HG03521 (cell line): ENCODE results near the gene KLK10.
"Not testable (repeated sequence)": the region's sequence is repeated elsewhere in the genome, so short reads cannot be mapped to it uniquely, and the experiment has no call there.

Experiments
- ATAC-seq: cut with Tn5 transposase; IDR thresholded peaks from one replicate; pipeline ENCODE4 v1.9.1; 2021; ENCODE audit warnings: mild to moderate bottlenecking, moderate library complexity; ENCODE audit not compliant: unreplicated experiment

KLK10 gene

DNA sequence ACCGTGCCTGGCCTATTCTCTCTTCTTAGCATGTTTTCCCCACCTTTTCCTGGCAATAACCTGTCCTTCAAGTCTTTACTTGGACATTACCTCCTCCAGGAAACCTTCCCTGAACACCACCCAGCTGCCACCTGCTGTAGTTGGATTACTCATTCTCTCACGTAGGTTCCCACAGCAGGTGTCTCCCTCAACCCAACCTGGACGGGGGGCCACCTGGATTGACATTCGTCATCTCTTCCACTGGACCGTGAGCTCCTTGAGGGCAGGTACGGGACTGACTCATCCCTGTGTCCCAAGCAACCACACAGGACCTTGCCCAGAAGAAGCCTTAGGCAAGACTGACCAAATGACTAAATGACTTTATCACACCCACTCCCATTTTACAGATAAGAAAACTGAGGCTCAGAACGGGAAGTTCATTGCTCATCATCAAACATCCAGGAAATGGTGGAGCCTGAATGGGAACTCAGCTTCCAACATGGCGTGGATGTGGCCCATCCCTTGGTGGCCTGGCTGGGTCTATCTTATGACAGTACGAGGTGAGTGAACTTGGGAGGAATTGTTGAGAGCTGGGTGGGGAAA is 46.6 kb downstream of the KLK10 start:
- no peak for ATAC-seq

DNA sequence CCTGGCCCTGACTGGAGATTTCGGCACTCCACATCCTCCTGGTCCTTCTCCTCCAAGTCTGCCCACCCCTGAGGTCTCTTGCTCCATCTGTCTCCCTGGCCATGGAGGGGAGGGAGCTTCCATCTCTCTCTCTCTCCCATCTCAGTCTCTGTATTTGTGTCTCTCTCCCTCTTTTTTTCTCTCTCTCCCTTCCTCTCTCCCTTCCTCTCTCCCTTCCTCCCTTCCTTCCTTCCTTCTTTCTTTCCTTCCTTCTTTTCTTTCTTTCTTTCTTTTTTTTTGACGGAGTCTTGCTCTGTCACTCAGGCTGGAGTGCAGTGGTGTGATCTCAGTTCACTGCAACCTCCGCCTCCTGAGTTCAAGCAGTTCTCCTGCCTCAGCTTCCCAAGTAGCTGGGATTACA is 49.7 kb downstream of the KLK10 start:
- not testable (repeated sequence) for ATAC-seq

DNA sequence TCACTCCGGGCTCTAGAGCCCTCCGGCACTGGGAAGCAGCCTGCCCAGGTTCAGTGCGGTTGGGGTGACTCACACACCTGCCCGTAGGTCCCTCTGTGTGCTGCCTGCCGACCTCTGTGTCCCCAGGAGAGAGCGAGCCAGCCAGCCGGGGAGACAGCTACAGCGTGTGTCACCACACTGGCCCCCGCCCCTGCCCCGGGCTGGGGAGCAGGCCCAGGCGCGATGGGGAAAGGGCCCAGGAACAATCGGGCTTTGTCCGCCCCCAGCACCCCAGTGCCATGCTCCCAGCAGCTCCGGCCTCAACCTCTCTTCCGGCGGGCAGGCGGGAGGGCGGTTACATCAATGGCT is 50.1 kb downstream of the KLK10 start, which contains the start of gene KLK6:
Gene KLK6 (minus strand): TSS at position 179 of the 348 bp plus-strand sequence. CDS start 1,487 bp downstream, outside the sequence.
- no peak for ATAC-seq

DNA sequence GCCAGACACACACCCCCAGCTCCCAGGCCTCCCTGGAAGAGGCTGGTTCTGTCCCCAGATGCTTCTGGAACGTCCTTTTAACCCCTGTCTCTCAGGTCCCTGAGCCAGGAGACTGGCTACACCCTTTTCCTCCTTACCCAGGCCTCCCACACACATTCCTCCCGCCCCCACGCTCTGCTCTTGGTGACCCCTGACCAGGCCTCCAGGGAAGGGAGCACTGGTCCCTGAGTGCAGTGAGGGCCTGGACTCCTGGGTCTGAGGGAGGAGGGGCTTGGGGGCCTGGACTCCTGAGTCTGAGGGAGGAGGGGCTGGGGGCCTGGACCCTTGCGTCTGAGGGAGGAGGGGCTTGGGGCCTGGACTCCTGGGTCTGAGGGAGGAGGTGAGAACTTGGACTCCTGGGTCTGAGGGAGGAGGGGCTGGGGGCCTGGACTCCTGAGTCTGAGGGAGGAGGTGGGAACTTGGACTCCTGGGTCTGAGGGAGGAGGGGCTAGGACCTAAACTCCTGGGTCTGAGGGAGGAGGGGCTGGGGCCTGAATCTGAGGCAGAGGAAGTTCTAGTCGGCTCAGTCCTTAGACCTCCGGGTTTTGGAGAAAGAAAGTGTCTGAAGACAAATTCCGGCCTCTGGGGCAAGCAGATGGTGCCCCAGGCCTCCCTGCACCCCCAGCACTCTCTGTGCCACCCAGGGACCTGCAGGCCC is 50.6 kb downstream of the KLK10 start:
- no peak for ATAC-seq

DNA sequence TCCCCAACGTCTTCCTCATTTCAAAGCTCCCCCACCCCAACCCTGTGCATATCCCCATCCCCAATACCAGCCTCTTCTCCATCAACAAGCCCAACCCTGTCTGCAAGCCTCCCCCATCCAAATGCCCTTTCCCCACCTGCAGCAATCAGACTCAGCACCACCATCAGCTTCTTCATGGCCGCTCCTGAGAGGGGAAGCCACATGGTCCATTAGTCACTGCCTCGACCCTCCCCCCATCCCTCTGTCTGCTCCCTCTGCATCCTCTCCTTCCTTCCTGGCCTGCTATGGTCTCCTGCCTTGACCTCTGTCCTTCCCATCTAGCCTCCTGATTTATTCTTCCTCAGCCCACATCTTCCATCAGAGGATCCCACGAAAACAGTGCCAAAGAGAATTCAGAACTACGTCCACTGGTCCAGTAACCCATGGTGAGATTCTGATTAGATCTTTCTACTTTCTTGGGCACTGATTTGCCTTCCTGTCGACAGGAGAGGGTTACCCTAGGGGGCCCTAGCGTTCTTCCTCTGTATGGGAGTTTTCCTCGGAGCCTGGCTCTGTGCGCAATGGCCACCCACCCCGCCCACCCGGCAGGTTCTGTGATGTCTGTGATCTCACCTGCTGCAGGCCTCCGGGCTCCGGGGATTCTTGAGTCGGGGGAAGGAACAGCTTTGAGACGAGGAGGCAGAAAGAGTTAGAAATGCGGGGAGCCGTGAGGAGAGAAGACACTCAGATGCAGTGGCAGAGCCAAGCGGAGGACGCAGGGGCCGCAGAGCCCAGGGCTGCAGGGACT is 51.4 kb downstream of the KLK10 start:
- ATAC-seq = no peak

DNA sequence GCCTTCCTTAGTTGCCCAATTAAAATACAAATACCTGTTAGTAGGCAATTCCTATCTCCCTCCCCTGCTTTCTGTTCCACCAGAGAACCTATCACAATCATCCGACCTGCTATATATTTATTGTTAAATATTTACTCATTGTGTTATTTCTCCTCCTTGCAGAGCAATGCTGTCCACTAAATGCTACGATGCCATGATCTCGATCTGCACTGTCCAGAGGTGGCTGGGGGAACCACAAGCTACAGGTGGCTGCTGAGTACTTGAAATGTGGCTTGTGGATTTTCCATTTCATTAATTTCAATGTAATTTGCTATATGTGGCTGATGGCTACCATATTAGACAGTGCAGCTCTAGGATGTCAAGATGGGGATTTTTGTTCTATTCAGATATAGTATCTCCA is 55.2 kb downstream of the KLK10 start:
- ATAC-seq = no peak

DNA sequence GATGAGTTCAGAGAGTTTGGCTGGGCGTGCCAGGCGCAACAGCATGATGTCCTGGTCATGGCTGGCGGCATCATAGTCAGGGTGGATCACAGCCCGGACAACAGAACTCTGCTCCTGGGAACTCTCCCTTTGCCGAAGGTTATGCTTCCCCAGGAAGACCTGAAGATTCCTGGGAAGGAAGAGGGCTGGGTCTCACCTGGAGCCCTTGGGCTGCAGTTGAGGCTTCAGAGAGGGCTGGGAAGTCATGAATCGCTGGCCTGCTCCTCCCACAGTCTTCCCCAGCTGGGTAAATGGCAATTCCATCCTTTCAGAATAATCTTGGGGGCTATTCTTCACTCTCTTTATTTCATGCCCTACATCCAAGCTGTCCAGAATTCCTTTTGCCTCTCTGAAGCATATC is 56.1 kb downstream of the KLK10 start:
- no peak for ATAC-seq
